Kidney (tissue), 14 donors: ENCODE results near the gene GRID1. TPM values are rescaled to one million over a fixed set of nuclear protein-coding genes. Genes with fewer than 3 reads are reported as not detected.

Source experiments
- DNase-seq, 5 donors: peaks; one replicate each; pipeline ENCODE4 v3.0.0-alpha.2; 2013 to 2020
- FAIRE-seq: peaks from 2 replicates; lab custom pipeline; 2012; peaks lifted over from hg19 to GRCh38; lab: Jason Lieb, UNC
- H3K27ac ChIP-seq, 2 donors: one replicate each; pipeline ENCODE4 v1.7.0; 2013; ENCODE audit warnings: low read depth in 2 of 2, low read length in 2 of 2, inconsistent platforms in 1 of 2
- H3K27me3 ChIP-seq: one replicate; pipeline ENCODE4 v1.7.1; 2013; ENCODE audit warnings: low read length, inconsistent platforms; ENCODE audit not compliant: control insufficient read depth, insufficient read depth
- H3K36me3 ChIP-seq, 3 donors: one replicate each; pipeline versions ENCODE4 v1.7.0 to v1.7.1; 2013; ENCODE audit warnings: low read length in 3 of 3, control low read depth in 1 of 3, inconsistent platforms in 1 of 3; ENCODE audit not compliant: insufficient read depth in 3 of 3, control insufficient read depth in 2 of 3
- H3K4me1 ChIP-seq, 3 donors: one replicate each; pipeline versions ENCODE4 v1.7.0 to v1.7.1; 2013; ENCODE audit warnings: low read length in 3 of 3, inconsistent platforms in 1 of 3, low read depth in 1 of 3; ENCODE audit not compliant: control insufficient read depth in 2 of 3, insufficient read depth in 2 of 3
- H3K4me3 ChIP-seq, 3 donors: one replicate each; pipeline versions ENCODE4 v1.7.0 to v1.8.1; 2013; ENCODE audit warnings: low read length in 3 of 3, control low read depth in 1 of 3, inconsistent platforms in 1 of 3
- H3K9ac ChIP-seq, 3 donors: one replicate each; pipeline versions ENCODE4 v1.7.0 to v1.7.1; 2013; ENCODE audit warnings: low read length in 3 of 3, control low read depth in 1 of 3, inconsistent platforms in 1 of 3
- H3K9me3 ChIP-seq, 3 donors: one replicate each; pipeline versions ENCODE4 v1.7.0 to v1.7.1; 2013; ENCODE audit warnings: low read length in 3 of 3, control low read depth in 1 of 3, inconsistent platforms in 1 of 3; ENCODE audit not compliant: control insufficient read depth in 2 of 3, insufficient read depth in 1 of 3
- intact Hi-C: fragments of 100-400 bp; cut with DNase I; formaldehyde crosslinking; loops from one replicate; pipeline ENCODE4 v1.11.1; 2022
- polyA plus RNA-seq: library from polyadenylated mRNA; stranded (reverse); fragments of 350-450 nt; fragmentation: Illumina TruSeq; extraction: RNeasy Lipid Tissue Mini Kit (QIAGEN cat#74804); gene quantifications from one replicate; pipeline ENCODE4 v1.2.3, GENCODE V29; 2014; ENCODE audit warnings: low read depth, low replicate concordance; ENCODE audit not compliant: insufficient read depth
- total RNA-seq: library from RNA; stranded (reverse); fragmentation: NEBNext Ultra II Directional; extraction: Animal tissue kit (Norgen Biotek cat#: 25700); gene quantifications from one replicate; pipeline ENCODE4 v1.2.1, GENCODE V29; 2021
- TF ChIP-seq, protein P1 (sequence below): IDR thresholded peaks from 3 replicates; pipeline ENCODE4 v1.5.1; 2012; ENCODE audit warnings: mild to moderate bottlenecking, moderate library complexity, borderline replicate concordance; ENCODE audit not compliant: insufficient read depth; ENCODE audit errors: extremely low read depth
- donor health status: control.
- donor health status: control.
- donor health status: control.
- donor health status: control.
- donor health status: control.
- donor health status: DM: yes; HTN: yes; CAD: no.
- donor health status: Normal renal cell carcinoma (clear cell type).

Gene GRID1
- total and polyA plus RNA-seq, 2 donors from 2014 or later = 0.37 to 1.4 TPM

DNA sequence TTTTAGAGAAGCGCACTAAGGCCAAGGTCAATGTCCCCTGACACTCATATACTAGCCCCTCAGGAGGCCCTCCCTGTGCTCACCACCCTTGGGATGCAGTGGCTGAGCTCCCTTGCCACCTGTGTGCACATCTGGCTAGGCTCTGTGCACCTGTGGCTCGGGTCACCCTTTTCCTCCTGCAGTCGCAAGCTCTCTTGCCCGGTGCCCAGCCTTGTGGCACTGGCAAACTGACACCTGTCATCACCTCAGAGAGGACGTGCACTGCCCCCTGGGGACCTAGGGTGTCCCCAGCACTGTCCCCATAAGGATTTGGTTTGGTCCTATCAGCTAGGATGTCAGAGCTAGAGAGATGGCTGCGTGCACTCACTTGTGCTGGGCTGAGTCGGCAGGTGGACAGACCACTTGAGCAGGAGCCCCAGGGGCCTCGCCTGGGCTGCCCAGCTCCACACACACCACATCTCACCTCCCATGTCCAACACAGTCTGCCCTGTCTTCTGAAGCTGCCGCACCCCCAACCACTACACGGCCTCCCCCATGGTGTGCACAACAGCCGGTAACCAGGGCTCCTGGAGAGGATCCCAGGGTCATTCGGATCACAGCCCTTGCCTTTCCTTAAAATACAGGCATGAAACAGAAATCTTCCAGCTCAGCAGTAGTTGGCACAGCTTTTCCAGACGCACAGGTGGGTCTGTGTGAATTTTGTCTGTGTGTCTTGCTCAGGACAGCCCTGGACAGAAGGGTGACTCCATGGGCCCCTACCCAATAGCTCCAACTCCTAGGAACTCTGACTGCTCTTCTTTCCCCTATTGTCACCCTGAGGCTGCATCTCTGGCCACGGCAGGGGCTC lies 111.0 kb downstream of the GRID1 start:
- Histone ChIP-seq H3K27ac (no peak overlapping the region), H3K4me1 (no peaks in the 10 kb centered on the region), H3K4me3 (no peak overlapping the region), H3K27me3 (no peaks in the 10 kb centered on the region), H3K36me3 (no peaks in the 10 kb centered on the region), H3K9ac (no peak overlapping the region), H3K9me3 (no peaks in the 10 kb centered on the region)
- FAIRE-seq = no peak
- TF ChIP-seq, protein P1, sequence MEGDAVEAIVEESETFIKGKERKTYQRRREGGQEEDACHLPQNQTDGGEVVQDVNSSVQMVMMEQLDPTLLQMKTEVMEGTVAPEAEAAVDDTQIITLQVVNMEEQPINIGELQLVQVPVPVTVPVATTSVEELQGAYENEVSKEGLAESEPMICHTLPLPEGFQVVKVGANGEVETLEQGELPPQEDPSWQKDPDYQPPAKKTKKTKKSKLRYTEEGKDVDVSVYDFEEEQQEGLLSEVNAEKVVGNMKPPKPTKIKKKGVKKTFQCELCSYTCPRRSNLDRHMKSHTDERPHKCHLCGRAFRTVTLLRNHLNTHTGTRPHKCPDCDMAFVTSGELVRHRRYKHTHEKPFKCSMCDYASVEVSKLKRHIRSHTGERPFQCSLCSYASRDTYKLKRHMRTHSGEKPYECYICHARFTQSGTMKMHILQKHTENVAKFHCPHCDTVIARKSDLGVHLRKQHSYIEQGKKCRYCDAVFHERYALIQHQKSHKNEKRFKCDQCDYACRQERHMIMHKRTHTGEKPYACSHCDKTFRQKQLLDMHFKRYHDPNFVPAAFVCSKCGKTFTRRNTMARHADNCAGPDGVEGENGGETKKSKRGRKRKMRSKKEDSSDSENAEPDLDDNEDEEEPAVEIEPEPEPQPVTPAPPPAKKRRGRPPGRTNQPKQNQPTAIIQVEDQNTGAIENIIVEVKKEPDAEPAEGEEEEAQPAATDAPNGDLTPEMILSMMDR = no peak
- peak in 1 of 5 donors; percentile 25 for DNase-seq
- intact Hi-C loops = no loop called here

DNA sequence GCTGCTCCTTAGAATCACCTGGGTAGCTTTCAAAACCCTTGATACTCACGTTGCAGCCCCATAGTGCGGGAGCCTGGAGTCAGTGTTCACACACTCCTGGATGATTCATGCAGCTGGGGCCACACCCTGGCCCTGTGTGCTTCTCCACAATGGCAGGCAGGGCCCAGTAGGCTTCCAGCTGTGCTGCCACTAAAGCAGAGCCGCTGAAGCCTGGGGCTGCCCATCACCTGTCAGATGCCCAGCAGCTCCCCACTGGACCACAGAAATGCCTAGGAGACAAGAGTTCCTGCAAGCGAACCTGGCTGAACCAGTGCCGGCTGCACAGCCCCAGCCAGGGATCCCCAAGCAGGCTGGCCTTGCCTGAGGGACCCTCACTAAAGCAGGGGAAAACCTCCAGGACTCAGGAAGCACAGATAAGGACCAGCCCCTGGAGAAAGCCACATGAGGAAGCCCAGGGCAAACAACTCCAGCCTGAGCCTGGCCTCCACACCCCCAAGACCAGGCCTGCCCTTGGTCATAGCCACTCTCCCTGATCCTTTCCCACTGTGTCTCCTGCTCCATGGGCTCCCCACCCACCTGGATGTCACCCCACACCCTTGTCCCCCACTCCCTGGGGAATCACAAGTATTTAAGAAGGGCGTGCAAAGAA lies 111.9 kb downstream of the GRID1 start:
- no peak overlapping the region for H3K4me3 ChIP-seq
- no peak overlapping the region for H3K9ac ChIP-seq
- no peak for FAIRE-seq
- no peak overlapping the region for H3K27ac ChIP-seq
- no peaks in the 10 kb centered on the region for H3K4me1 ChIP-seq
- peak in 1 of 5 donors; percentile 24 for DNase-seq
- H3K9me3 ChIP-seq = no peaks in the 10 kb centered on the region
- H3K27me3 ChIP-seq = no peaks in the 10 kb centered on the region
- intact Hi-C loops = no loop called here
- no peaks in the 10 kb centered on the region for H3K36me3 ChIP-seq
- TF ChIP-seq, protein P1 = no peak

DNA sequence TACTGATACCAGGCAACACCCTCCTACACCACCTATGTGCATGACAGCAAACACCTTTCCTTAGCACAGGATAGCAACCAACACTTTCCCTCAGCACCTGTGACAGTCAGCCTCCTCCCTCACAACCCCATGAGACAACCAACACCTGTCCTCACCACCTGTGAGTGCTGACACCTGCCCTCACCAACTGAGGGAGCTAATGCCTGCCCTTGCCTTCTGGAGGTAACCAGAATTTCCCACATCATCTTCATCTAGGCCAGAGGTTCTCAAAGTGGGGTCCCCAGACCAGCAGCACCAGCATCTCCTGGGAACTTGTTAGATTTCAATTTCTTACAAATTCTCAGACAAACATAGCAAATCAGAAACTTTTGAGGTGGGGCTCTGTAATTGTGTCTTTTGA lies 112.5 kb downstream of the GRID1 start:
- Histone ChIP-seq H3K27me3 (no peaks in the 10 kb centered on the region), H3K9me3 (no peaks in the 10 kb centered on the region), H3K36me3 (no peaks in the 10 kb centered on the region), H3K4me3 (no peak overlapping the region), H3K4me1 (no peaks in the 10 kb centered on the region), H3K9ac (no peak overlapping the region), H3K27ac (no peak overlapping the region)
- FAIRE-seq (no peak), DNase-seq (peak in 1 of 5 donors; percentile 18)
- TF ChIP-seq, protein P1 = no peak
- intact Hi-C loops = no loop called here
